A549 treated with AZD2906 at 1 μM for 4 hours (cell line): Measurements from ENCODE around the gene SLC35E2B. TPM values are rescaled to one million over a fixed set of nuclear protein-coding genes. Genes with fewer than 3 reads are reported as not detected.

Experiments
- total RNA-seq: library from RNA; stranded (reverse); fragments of 200-300 nt; extraction: Qiagen RNA extraction; gene quantifications from 5 replicates; pipeline ENCODE4 v1.2.3, GENCODE V29; 2022

Gene SLC35E2B
- total RNA-seq, result 10.6 to 13.0 TPM (median 12.7 TPM) in 5 replicates

DNA sequence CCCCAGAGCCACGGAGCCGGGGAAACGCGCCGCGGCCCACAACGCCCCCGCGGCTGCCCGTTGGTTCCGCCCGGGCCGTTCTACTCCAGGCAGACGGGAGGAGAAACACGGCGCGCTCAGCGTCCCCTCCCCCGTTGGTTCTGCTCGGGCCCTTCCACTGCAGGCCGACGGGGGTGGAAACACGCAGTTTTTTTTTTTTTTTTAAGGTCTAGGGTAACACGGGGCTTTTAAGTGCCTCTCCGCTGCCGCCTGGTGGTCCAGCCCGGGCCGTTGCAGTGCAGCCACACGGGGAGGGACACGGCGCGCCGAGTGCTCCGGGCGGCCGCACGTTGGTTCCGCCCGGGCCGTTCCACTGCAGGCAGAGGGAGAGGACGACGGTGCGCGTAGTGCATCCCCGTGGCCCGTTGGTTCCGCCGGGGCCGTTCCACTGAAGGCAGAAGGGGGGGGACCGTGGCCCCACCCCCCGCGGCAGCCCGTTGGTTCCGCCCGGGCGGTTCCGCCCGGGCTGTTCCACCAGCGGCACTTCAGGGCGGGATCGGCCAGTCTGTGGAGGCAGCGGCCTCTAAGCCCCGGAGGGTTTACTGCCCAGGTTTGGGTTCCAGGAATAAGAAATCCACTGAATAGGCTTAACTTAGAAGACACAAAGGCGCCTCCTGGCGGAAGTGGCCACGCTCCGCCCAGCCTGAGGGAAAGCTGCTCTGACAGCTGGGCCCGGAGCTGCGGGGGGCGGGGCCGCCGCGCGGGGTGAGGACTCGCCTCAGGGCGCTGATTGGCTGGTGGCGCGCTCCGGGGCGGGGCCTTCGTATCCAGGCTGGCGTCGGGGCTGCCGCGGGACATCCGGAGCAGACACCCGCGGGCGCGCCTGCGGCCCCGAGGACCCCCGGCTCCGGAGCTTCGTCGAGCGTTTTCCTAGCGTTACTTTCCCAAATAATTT, at the start of gene SLC35E2B:
TSS of gene SLC35E2B (minus strand) at position 82 of the 934 bp plus-strand sequence. CDS start 16,096 bp downstream, outside the sequence.

DNA sequence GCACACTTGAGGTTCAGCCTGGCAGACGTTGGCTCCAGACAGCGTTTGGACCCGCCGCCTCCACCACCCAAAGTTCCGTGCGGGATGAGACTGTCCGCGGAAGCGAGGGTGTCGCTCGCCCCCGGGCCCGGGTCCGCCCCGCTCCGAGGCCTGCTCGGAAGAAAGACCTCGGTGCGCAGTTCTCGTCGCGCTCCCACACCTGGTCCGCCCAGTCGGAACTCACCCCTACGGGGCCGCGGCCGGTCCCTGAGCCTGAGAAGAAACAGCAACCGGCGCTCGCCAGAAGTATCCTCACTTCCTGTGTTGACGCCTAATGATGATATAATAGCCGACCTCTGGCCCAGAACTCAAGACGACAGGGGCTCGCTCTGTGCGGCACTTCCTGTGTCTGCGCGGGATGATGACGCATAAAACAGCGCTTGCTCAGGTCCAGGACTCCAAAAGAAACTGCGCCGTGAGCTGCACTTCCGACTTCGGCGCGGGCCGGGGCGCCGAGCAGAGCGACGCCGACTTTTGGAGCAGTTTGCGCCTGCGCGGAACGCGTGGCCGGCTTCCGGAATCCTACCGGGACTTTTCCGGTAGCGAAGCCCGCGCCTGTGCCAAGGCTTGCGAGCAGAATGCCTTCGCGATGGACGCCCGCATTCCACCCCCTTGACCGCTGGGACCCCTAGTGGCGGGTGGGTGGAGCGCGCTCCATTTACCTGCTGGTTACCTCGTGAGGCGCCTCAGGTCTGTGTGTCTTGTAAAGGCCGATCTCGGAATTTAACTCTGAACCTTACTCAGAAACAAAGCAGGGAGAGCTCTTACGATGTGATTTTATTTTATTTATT, 31.7 kb upstream of the SLC35E2B start, which contains the start of gene CDK11A:
TSS of gene CDK11A (minus strand) at position 323 of the 830 bp plus-strand sequence. CDS start 1,539 bp downstream, outside the sequence.

DNA sequence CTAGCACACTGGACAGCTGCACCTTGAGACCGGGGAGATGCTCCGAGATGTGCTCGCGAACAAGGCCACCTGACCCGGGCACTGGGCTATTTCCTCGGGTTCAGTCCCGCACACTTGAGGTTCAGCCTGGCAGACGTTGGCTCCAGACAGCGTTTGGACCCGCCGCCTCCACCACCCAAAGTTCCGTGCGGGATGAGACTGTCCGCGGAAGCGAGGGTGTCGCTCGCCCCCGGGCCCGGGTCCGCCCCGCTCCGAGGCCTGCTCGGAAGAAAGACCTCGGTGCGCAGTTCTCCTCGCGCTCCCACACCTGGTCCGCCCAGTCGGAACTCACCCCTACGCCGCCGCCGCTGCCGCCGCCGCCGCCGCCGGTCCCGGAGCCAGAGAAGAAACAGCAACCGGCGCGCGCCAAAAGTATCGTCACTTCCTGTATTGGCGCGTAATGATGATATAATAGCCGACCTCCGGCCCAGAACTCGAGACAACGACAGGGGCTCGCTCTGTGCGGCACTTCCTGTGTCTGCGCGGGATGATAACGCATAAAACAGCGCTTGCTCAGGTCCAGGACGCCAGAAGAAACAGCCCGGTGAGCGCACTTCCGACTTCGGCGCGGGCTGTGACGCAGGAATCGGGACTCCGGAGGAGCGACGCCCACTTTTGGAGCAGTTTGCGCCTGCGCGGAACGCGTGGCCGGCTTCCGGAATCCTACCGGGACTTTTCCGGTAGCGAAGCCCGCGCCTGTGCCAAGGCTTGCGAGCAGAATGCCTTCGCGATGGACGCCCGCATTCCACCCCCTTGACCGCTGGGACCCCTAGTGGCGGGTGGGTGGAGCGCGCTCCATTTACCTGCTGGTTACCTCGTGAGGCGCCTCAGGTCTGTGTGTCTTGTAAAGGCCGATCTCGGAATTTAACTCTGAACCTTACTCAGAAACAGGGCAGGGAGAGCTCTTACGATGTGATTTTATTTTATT, 33.7 kb downstream of the SLC35E2B start, which contains the start of gene CDK11B:
TSS of gene CDK11B (minus strand) at position 422 of the 967 bp plus-strand sequence. CDS start 1,519 bp downstream, outside the sequence.

DNA sequence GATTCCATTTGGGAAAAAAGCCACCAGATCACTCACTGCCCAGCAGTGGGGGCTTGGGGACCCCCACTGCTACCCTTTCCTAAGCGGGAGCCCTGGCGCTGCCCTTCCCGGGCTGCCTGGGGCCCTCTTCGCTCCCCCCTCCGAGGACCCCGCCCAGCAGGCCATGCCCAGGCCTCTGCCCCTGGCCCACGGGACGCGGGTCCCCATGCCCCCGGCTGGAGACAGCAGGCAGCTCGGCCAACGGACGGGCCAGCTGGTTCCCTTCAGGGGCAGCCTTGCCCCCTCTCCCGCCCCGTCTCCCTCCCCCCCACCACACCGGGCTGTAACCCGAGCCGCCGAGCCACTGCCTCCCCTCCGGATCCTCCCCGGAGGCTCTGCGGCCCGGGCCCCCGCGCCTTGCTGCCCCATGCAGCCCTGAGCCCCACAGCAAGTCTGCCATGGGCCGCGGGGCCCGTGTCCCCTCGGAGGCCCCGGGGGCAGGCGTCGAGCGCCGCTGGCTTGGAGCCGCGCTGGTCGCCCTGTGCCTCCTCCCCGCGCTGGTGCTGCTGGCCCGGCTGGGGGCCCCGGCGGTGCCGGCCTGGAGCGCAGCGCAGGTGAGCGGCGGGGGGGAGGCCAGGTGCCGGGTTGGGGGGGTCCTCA, 60.7 kb downstream of the SLC35E2B start, which contains the start of gene MMP23B:
TSS of gene MMP23B (plus strand) at position 392 of the 639 bp plus-strand sequence. CDS start at position 438, 46 bp downstream.

DNA sequence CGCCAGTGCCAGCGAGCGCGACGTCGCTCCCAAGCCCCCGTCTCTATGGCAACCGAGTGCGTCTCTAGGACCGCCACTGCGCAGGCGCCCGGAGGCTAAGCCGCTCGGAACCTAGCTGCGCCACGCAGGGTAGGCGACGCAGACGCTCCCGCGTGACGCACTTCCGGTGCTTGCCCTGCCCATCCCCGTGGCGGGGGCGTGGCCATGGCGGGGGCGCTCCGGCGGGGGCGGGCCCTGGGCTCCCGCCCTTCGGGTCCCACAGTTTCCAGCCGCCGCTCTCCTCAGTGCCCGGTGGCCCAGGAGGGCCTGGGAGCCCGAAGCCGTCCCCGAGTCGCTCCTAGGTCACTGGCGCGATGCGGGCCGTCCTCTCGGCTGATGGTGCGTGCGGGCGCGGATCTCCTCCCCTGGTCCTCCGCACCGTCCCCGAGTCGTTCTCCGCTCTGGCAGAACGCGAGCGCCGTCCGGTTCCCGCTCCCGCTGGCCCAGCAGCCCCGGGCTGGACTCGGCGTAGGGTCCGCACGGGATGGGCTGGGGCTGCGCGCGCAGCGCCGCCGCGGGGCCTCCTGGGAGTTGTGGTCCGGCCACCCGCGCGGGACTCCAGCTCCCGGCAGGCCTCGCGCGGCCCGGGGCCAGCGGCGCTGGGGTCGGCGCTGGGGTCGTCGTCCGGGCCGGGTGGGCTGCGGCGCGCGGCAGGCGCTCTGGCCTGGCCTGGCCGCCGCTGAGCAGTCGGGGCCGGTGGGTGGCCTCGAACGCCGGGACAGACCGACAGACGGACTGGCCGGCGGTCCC, 77.1 kb downstream of the SLC35E2B start, which contains the start of gene MIB2:
TSS of gene MIB2 (plus strand) at position 245 of the 789 bp plus-strand sequence. CDS start 7,953 bp downstream, outside the sequence.

Other genes with a start within 250 kb of the SLC35E2B start
- gene ATAD3C, start 243.1 kb downstream of the SLC35E2B start, total RNA-seq, result not detected in 5 replicates
- gene ATAD3B, start 221.0 kb downstream of the SLC35E2B start, total RNA-seq, result 1.1 to 3.4 TPM (median 2.9 TPM) in 5 replicates
- 28.5 to 38.5 TPM (median 36.5 TPM) in 5 replicates for gene ATAD3A, start 180.6 kb downstream of the SLC35E2B start, total RNA-seq
- 0.36 to 0.75 TPM (median 0.58 TPM) in 4 of 5 replicates, not detected in the other for gene TMEM240, start 152.2 kb downstream of the SLC35E2B start, total RNA-seq
- gene SSU72, start 117.9 kb downstream of the SLC35E2B start, total RNA-seq, result 82.0 to 103 TPM (median 101 TPM) in 5 replicates
- 5.4 to 9.3 TPM (median 8.3 TPM) in 5 replicates for gene FNDC10, start 92.7 kb downstream of the SLC35E2B start, total RNA-seq
- 8.0 to 19.5 TPM (median 17.7 TPM) in 5 replicates for gene MIB2, start 77.3 kb downstream of the SLC35E2B start, total RNA-seq
- 0.29 to 0.84 TPM (median 0.60 TPM) in 5 replicates for gene MMP23B, start 60.6 kb downstream of the SLC35E2B start, total RNA-seq
- 23.5 to 26.0 TPM (median 25.2 TPM) in 5 replicates for gene CDK11B, start 33.8 kb downstream of the SLC35E2B start, total RNA-seq
- 18.3 to 23.7 TPM (median 21.3 TPM) in 5 replicates for gene CDK11A, start 31.6 kb upstream of the SLC35E2B start, total RNA-seq
- gene NADK, start 85.7 kb upstream of the SLC35E2B start, total RNA-seq, result 31.9 to 42.6 TPM (median 39.5 TPM) in 5 replicates
- 173 to 208 TPM (median 198 TPM) in 5 replicates for gene GNB1, start 198.3 kb upstream of the SLC35E2B start, total RNA-seq
- gene CALML6, start 222.5 kb upstream of the SLC35E2B start, total RNA-seq, result 0.12 to 0.23 TPM (median 0.15 TPM) in 5 replicates
- 0.37 to 1.6 TPM (median 1.2 TPM) in 5 replicates for gene TMEM52, start 226.5 kb upstream of the SLC35E2B start, total RNA-seq